Measurements from ENCODE around the gene ZNF563.

ZNF563 gene

DNA sequence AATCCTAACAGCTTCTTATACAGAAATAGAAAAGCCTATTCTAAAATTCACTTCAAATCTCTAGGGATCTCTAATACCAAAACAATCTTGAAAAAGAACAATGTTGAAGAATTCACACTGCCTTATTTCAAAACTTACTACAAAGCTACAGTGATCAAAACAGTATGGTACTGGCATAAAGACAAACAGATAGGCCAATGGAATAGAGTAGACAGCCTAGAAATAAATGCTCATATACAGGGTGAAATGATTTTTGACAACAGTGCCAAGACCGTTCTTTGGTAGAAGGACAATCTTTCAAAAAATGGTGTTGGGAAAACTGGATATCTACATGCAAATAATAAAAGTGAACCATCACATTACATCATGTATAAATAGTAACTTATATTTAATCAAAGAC lies 11.8 kb upstream of the ZNF563 start:
- TF ChIP-seq, protein P1, sequence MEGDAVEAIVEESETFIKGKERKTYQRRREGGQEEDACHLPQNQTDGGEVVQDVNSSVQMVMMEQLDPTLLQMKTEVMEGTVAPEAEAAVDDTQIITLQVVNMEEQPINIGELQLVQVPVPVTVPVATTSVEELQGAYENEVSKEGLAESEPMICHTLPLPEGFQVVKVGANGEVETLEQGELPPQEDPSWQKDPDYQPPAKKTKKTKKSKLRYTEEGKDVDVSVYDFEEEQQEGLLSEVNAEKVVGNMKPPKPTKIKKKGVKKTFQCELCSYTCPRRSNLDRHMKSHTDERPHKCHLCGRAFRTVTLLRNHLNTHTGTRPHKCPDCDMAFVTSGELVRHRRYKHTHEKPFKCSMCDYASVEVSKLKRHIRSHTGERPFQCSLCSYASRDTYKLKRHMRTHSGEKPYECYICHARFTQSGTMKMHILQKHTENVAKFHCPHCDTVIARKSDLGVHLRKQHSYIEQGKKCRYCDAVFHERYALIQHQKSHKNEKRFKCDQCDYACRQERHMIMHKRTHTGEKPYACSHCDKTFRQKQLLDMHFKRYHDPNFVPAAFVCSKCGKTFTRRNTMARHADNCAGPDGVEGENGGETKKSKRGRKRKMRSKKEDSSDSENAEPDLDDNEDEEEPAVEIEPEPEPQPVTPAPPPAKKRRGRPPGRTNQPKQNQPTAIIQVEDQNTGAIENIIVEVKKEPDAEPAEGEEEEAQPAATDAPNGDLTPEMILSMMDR (IDR thresholded peaks at IDR 0.05; ENCODE audit: unreplicated experiment in 3 of 3): no peak
- H3K4me1 Mint-ChIP-seq: no peaks in the 10 kb centered on the region
- H3K4me3 Mint-ChIP-seq: no peak overlapping the region
- peaks cover 66% of the 10 kb centered on the region for H3K9me3 Mint-ChIP-seq
- peaks cover 60% of the 10 kb centered on the region for H3K36me3 Mint-ChIP-seq (ENCODE audit: low read depth)
- H3K27ac Mint-ChIP-seq: no peak overlapping the region
- no peaks in the 10 kb centered on the region for H3K27me3 Mint-ChIP-seq (ENCODE audit: low read depth)

DNA sequence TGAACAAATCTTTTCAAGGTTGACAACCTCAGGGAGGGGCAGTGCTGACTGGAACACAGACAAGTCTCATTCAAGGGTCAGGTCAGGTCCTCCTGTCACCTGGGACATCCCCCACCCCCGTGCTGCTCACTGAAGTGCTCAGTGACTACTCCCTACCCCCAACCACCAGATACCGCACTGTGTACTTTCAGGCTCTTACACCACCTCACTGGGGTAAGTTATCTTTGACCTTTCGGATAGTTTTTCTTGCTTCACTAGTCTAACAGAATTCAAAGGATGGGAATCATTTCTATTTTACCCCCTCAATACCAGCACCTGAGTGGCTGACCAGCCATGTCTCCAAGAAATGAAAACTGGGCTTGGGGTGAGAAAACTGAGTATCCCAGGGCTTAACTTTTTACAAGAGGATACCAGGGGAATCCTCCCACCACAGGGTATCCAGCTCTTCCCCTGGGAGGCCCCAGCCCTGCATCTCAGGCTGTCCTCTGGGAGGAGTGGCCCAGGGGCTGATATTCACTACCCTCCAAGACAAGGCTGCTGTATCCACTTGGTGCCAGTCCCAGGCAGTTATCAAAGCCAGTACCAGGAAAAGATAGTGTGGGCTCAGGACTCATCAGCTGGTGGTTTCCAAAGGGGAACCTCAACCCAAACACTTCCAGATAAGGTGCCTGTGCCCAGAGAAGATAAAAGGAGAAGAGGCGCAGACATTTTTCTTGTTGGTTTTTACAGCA lies 2.1 kb downstream of the ZNF563 start:
- Mint-ChIP-seq H3K27me3 (ENCODE audit: low read depth) (no peaks in the 10 kb centered on the region), H3K36me3 (ENCODE audit: low read depth) (peaks cover 6% of the 10 kb centered on the region), H3K4me3 (peak overlapping the region; percentile 85 to 99 (median 99)), H3K27ac (peak overlapping the region in 2 of 3 experiments; percentile 48 to 68), H3K9me3 (peaks cover 9% of the 10 kb centered on the region), H3K4me1 (peaks cover 20% of the 10 kb centered on the region)
- TF ChIP-seq, protein P1 (IDR thresholded peaks at IDR 0.05; ENCODE audit: unreplicated experiment in 3 of 3): no peak

DNA sequence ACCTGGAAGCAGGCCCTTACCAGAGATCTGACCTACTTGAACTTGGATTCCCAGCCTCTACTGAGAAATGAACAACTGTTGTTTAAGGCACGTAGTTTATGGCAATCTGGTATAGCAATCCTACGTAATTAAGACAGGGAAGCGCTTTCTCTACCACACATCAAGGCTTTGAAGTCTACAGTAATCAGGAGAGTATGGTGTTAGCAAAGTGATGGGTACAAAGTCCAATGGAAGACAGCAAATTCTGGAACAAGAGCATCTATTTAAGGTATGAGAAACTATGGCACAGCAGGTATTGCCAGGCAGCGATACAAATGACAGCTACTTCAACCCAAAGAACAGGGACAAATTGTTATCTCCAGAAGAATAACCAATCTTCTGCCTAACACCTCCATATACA lies 3.1 kb downstream of the ZNF563 start:
- Mint-ChIP-seq H3K4me1 (peaks cover 20% of the 10 kb centered on the region), H3K27ac (peak overlapping the region in 1 of 3 experiments; percentile 68), H3K36me3 (ENCODE audit: low read depth) (peaks cover 7% of the 10 kb centered on the region), H3K4me3 (peak overlapping the region in 2 of 3 experiments; percentile 7 to 13), H3K9me3 (peaks cover 14% of the 10 kb centered on the region), H3K27me3 (ENCODE audit: low read depth) (no peaks in the 10 kb centered on the region)
- TF ChIP-seq, protein P1 (IDR thresholded peaks at IDR 0.05; ENCODE audit: unreplicated experiment in 3 of 3): no peak

DNA sequence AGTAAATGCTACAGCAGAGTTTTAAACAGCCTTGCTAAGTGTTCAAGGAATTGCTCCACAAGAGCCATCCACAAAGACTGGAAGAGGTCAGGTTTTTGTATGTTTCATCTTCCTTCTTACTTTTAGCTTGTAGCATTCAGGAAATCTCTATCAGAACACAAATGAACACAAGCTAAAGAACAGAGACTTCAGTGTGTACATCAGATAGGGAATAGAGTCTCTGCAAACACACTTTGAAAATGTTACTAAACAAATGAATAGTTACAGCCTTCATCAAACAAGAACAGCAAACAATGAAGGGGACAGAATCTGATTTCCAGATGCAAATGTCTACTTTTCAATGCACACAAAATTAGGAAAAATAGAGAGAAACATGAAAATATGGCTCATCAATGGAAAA lies 7.7 kb downstream of the ZNF563 start:
- no peaks in the 10 kb centered on the region for H3K27me3 Mint-ChIP-seq (ENCODE audit: low read depth)
- H3K4me1 Mint-ChIP-seq: no peaks in the 10 kb centered on the region
- H3K36me3 Mint-ChIP-seq (ENCODE audit: low read depth): peaks cover 40% of the 10 kb centered on the region
- H3K27ac Mint-ChIP-seq: no peak overlapping the region
- TF ChIP-seq, protein P1 (IDR thresholded peaks at IDR 0.05; ENCODE audit: unreplicated experiment in 3 of 3): no peak
- H3K4me3 Mint-ChIP-seq: no peak overlapping the region
- H3K9me3 Mint-ChIP-seq: peaks cover 39% of the 10 kb centered on the region

DNA sequence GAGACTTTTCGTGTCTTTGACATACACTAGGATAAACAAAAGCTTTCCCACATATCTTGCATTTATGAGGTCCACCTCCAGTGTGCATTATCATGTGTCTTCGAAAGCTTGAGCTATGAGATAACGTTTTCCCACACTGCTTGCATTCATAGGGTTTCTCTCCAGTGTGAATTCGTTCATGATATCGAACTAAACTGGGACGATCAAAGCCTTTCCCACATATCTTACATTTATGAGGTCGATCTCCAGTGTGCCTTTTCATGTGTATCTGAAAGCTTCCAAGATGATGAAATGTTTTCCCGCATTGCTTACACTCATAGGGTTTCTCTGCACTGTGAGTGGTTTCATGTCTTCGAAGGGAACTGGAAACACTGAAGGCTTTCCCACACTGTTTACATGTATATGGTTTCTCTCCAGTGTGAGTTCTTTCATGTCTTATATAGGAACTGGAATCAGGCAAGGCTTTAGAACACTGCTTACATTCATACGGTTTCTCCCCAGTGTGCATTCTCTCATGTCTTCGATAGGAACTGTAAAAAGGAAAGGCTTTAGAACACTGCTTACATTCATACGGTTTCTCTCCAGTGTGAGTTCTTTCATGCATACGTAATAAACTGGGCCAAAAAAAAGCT lies 14.5 kb downstream of the ZNF563 start:
- no peak overlapping the region for H3K27ac Mint-ChIP-seq
- TF ChIP-seq, protein P1 (IDR thresholded peaks at IDR 0.05; ENCODE audit: unreplicated experiment in 3 of 3): no peak
- no peaks in the 10 kb centered on the region for H3K27me3 Mint-ChIP-seq (ENCODE audit: low read depth)
- no peak overlapping the region for H3K4me3 Mint-ChIP-seq
- peaks cover 65% of the 10 kb centered on the region for H3K36me3 Mint-ChIP-seq (ENCODE audit: low read depth)
- no peaks in the 10 kb centered on the region for H3K4me1 Mint-ChIP-seq
- peaks cover 46% of the 10 kb centered on the region for H3K9me3 Mint-ChIP-seq

Measured in nephron (organoid).